Neural progenitor cell (in vitro differentiated cells): ENCODE measurements around the gene LAMA2. TPM values are rescaled to one million over a fixed set of nuclear protein-coding genes. Genes with fewer than 3 reads are reported as not detected.
"Not testable (repeated sequence)": the region's sequence is repeated elsewhere in the genome, so short reads cannot be mapped to it uniquely, and the experiment has no call there.

Source experiments
- DNase-seq: peaks from one replicate; pipeline ENCODE4 v3.0.0-alpha.2; 2016; ENCODE audit warnings: low spot score
- H2AFZ ChIP-seq: fragments of 200-600 bp; sonication (generic); replicated peaks from 2 replicates; pipeline ENCODE4 v1.6.1; 2016; ENCODE audit warnings: antibody characterized with exemption
- H3F3A ChIP-seq: fragments of 200-600 bp; sonication (generic); 2 replicates; pipeline ENCODE4 v1.6.1; 2016; ENCODE audit warnings: antibody characterized with exemption, low read depth
- H3K27ac ChIP-seq: fragments of 200-600 bp; sonication (generic); 2 replicates; pipeline ENCODE4 v1.5.1; 2016; ENCODE audit warnings: mild to moderate bottlenecking
- H3K27me3 ChIP-seq: fragments of 200-600 bp; sonication (generic); 2 replicates; pipeline ENCODE4 v1.6.1; 2016; ENCODE audit warnings: mild to moderate bottlenecking, moderate library complexity
- H3K36me3 ChIP-seq: fragments of 200-600 bp; sonication (generic); 2 replicates; pipeline ENCODE4 v1.5.1; 2016
- H3K4me1 ChIP-seq: fragments of 200-600 bp; sonication (generic); 2 replicates; pipeline ENCODE4 v1.6.1; 2016; ENCODE audit warnings: mixed run types
- H3K4me2 ChIP-seq: fragments of 200-600 bp; sonication (generic); 2 replicates; pipeline ENCODE4 v1.6.1; 2016
- H3K4me3 ChIP-seq: fragments of 200-600 bp; sonication (generic); 2 replicates; pipeline ENCODE4 v1.5.1; 2016
- H3K79me2 ChIP-seq: fragments of 200-600 bp; sonication (generic); 2 replicates; pipeline ENCODE4 v1.6.1; 2016; ENCODE audit warnings: low read depth
- H3K9ac ChIP-seq: fragments of 200-600 bp; sonication (generic); 2 replicates; pipeline ENCODE4 v1.6.1; 2016
- H3K9me3 ChIP-seq: fragments of 200-600 bp; sonication (generic); 2 replicates; pipeline ENCODE4 v1.5.1; 2016; ENCODE audit warnings: low read depth
- H4K20me1 ChIP-seq: fragments of 200-600 bp; sonication (generic); 2 replicates; pipeline ENCODE4 v1.6.1; 2016; ENCODE audit warnings: low read depth
- H3K27ac Mint-ChIP-seq: 3 replicates; pipeline ENCODE4 v1.8.0; 2021; ENCODE audit warnings: mixed read lengths
- H3K27me3 Mint-ChIP-seq: 2 replicates; pipeline ENCODE4 v1.8.0; 2022; ENCODE audit warnings: low read depth, mild to moderate bottlenecking, inconsistent platforms, moderate library complexity, mixed read lengths; ENCODE audit not compliant: insufficient read depth
- H3K36me3 Mint-ChIP-seq: 3 replicates; pipeline ENCODE4 v1.8.0; 2021; ENCODE audit warnings: mixed read lengths
- H3K4me1 Mint-ChIP-seq: 3 replicates; pipeline ENCODE4 v1.8.0; 2021; ENCODE audit warnings: mixed read lengths
- H3K4me3 Mint-ChIP-seq: 3 replicates; pipeline ENCODE4 v1.8.0; 2021; ENCODE audit warnings: mild to moderate bottlenecking, moderate library complexity, mixed read lengths
- H3K9me3 Mint-ChIP-seq: 3 replicates; pipeline ENCODE4 v1.8.0; 2020; ENCODE audit warnings: mixed read lengths
- CTCF ChIP-seq: fragments of 200-600 bp; sonication (generic); IDR thresholded peaks from 2 replicates; pipeline ENCODE4 v1.5.1; 2017; ENCODE audit warnings: antibody characterized with exemption, mild to moderate bottlenecking
- EZH2 ChIP-seq: fragments of 200-600 bp; sonication (generic); IDR thresholded peaks from 2 replicates; pipeline ENCODE4 v1.6.1; 2017; ENCODE audit warnings: antibody characterized with exemption, mild to moderate bottlenecking, moderate library complexity
- EZH2phosphoT487 ChIP-seq: fragments of 200-600 bp; sonication (generic); IDR thresholded peaks from 2 replicates; pipeline ENCODE4 v1.6.1; 2017; ENCODE audit warnings: antibody characterized with exemption
- total RNA-seq: library from RNA; depleted of rRNA; stranded (reverse); fragments of >200 nt; gene quantifications from 2 replicates; pipeline ENCODE4 v1.2.3, GENCODE V29; 2015; ENCODE audit warnings: low replicate concordance

The LAMA2 gene
- total RNA-seq, 1 donor from 2014 or later: 1.5 TPM

GRCh38 chr6:129046526-129046925, 163.6 kb downstream of the LAMA2 start:
- no peak for DNase-seq

GRCh38 chr6:129047834-129048233, 164.9 kb downstream of the LAMA2 start:
- H3K27me3 ChIP-seq: no peaks in the 10 kb centered on the region
- peaks cover 3% of the 10 kb centered on the region for H3K9me3 Mint-ChIP-seq
- no peak overlapping the region for H3K9ac ChIP-seq
- H3K4me1 ChIP-seq: no peaks in the 10 kb centered on the region
- no peaks in the 10 kb centered on the region for H3K36me3 ChIP-seq
- H3K9me3 ChIP-seq: no peaks in the 10 kb centered on the region
- peaks cover 4% of the 10 kb centered on the region for H3K27me3 Mint-ChIP-seq
- DNase-seq: no peak
- no peak for TF ChIP-seq EZH2phosphoT487
- no peak for TF ChIP-seq CTCF
- TF ChIP-seq EZH2: no peak
- H3K36me3 Mint-ChIP-seq: no peaks in the 10 kb centered on the region
- no peak overlapping the region for H3K4me3 ChIP-seq
- H3K27ac ChIP-seq: no peak overlapping the region
- H2AFZ ChIP-seq: no peak overlapping the region
- H3K4me2 ChIP-seq: no peak overlapping the region
- no peaks in the 10 kb centered on the region for H4K20me1 ChIP-seq
- H3F3A ChIP-seq: no peaks in the 10 kb centered on the region
- H3K27ac Mint-ChIP-seq: no peak overlapping the region
- no peaks in the 10 kb centered on the region for H3K4me1 Mint-ChIP-seq
- H3K4me3 Mint-ChIP-seq: no peak overlapping the region
- no peaks in the 10 kb centered on the region for H3K79me2 ChIP-seq

More at GRCh38 chr6:129046526-129046925, 163.6 kb downstream of the LAMA2 start:
- H3K4me3 ChIP-seq: no peak overlapping the region
- no peaks in the 10 kb centered on the region for H3F3A ChIP-seq
- Mint-ChIP-seq H3K36me3 (no peaks in the 10 kb centered on the region), H3K27me3 (peaks cover 2% of the 10 kb centered on the region), H3K4me3 (no peak overlapping the region), H3K4me1 (no peaks in the 10 kb centered on the region), H3K27ac (no peak overlapping the region), H3K9me3 (peaks cover 3% of the 10 kb centered on the region)
- no peaks in the 10 kb centered on the region for H3K79me2 ChIP-seq
- H4K20me1 ChIP-seq: no peaks in the 10 kb centered on the region
- no peak overlapping the region for H3K4me2 ChIP-seq
- H3K9ac ChIP-seq: no peak overlapping the region
- H3K4me1 ChIP-seq: no peaks in the 10 kb centered on the region
- no peak overlapping the region for H3K27ac ChIP-seq
- no peak for TF ChIP-seq CTCF
- TF ChIP-seq EZH2phosphoT487: no peak
- TF ChIP-seq EZH2: no peak
- H3K9me3 ChIP-seq: no peaks in the 10 kb centered on the region
- no peaks in the 10 kb centered on the region for H3K27me3 ChIP-seq
- no peaks in the 10 kb centered on the region for H3K36me3 ChIP-seq
- H2AFZ ChIP-seq: no peak overlapping the region

GRCh38 chr6:129050086-129050485, 167.1 kb downstream of the LAMA2 start:
- H3K27ac ChIP-seq: no peak overlapping the region
- H2AFZ ChIP-seq: no peak overlapping the region
- TF ChIP-seq CTCF: no peak
- TF ChIP-seq EZH2phosphoT487: no peak
- TF ChIP-seq EZH2: no peak
- no peaks in the 10 kb centered on the region for H4K20me1 ChIP-seq
- H3K36me3 ChIP-seq: no peaks in the 10 kb centered on the region
- Mint-ChIP-seq H3K9me3 (peaks cover 3% of the 10 kb centered on the region), H3K27me3 (peaks cover 6% of the 10 kb centered on the region), H3K27ac (no peak overlapping the region), H3K36me3 (no peaks in the 10 kb centered on the region), H3K4me3 (no peak overlapping the region), H3K4me1 (no peaks in the 10 kb centered on the region)
- no peaks in the 10 kb centered on the region for H3K79me2 ChIP-seq
- H3K9ac ChIP-seq: no peak overlapping the region
- DNase-seq: no peak
- H3F3A ChIP-seq: no peaks in the 10 kb centered on the region
- H3K9me3 ChIP-seq: no peaks in the 10 kb centered on the region
- no peak overlapping the region for H3K4me2 ChIP-seq
- no peaks in the 10 kb centered on the region for H3K27me3 ChIP-seq
- H3K4me3 ChIP-seq: no peak overlapping the region
- H3K4me1 ChIP-seq: no peaks in the 10 kb centered on the region

- H3K36me3 ChIP-seq, H3K4me1 Mint-ChIP-seq: not testable (repeated sequence)
Measured at GRCh38 chr6:129053143-129053542, 170.2 kb downstream of the LAMA2 start.

More at GRCh38 chr6:129053143-129053542, 170.2 kb downstream of the LAMA2 start:
- H3K27me3 ChIP-seq, H3K27ac ChIP-seq, H3K4me3 Mint-ChIP-seq, H3K9ac ChIP-seq, H3K4me1 ChIP-seq, H3K9me3 ChIP-seq, DNase-seq, H4K20me1 ChIP-seq, H3K79me2 ChIP-seq, H3F3A ChIP-seq, H3K36me3 Mint-ChIP-seq, H3K27ac Mint-ChIP-seq, H3K27me3 Mint-ChIP-seq, H3K4me3 ChIP-seq, H3K9me3 Mint-ChIP-seq, H3K4me2 ChIP-seq: not testable (repeated sequence)
- H2AFZ ChIP-seq: peak overlapping the region; percentile 34
